GM12878 (cell line): Measurements from ENCODE around the gene TRPM3. TPM values are rescaled to one million over a fixed set of nuclear protein-coding genes. Genes with fewer than 3 reads are reported as not detected.

Experiments used
- ATAC-seq: fragments of 200-7000 bp; cut with Tn5 transposase; 3 replicates; pipeline ENCODE4 v1.9.1; 2020; ENCODE audit warnings: mild to moderate bottlenecking, moderate library complexity
- BruUV-seq: library from RNA; stranded (reverse); fragments of 400-500 nt; replicated peaks from 2 replicates; lab custom pipeline; 2021; lab: Mats Ljungman, UMichigan
- CTCF ChIA-PET: fragments of 300-600 bp; sonication (Branson Sonifier 250); formaldehyde crosslinking; extraction: SDS; loops from one replicate; lab custom pipeline; 2021; ENCODE audit warnings: inconsistent platforms; lab: Yijun Ruan, JAX
- POLR2A ChIA-PET: fragments of 350-600 bp; formaldehyde crosslinking; extraction: SDS; loops from one replicate; lab custom pipeline; 2021; ENCODE audit warnings: inconsistent platforms; lab: Charles Lee
- RAD21 ChIA-PET: fragments of 300-600 bp; sonication (Branson Sonifier 250); formaldehyde crosslinking; loops from one replicate; lab custom pipeline; 2023; ENCODE audit warnings: antibody characterized with exemption; ENCODE audit not compliant: unreplicated experiment; lab: Charles Lee
- SMC1A ChIA-PET: fragments of 300-600 bp; sonication (Branson Sonifier 250); formaldehyde crosslinking; loops from one replicate; lab custom pipeline; 2023; ENCODE audit not compliant: unreplicated experiment, uncharacterized antibody; lab: Charles Lee
- DNase-seq: peaks from one replicate; pipeline ENCODE4 v3.0.0-alpha.2; 2011; ENCODE audit warnings: low read depth, low spot score
- FAIRE-seq: peaks from 3 replicates; lab custom pipeline; 2011; peaks lifted over from hg19 to GRCh38; lab: Jason Lieb, UNC
- H2AFZ ChIP-seq: 2 replicates; pipeline ENCODE4 v1.6.0; 2011; ENCODE audit warnings: low read depth, low read length, control low read depth; ENCODE audit not compliant: control insufficient read depth
- H3K27ac ChIP-seq: 2 replicates; pipeline ENCODE4 v1.5.1; 2011; ENCODE audit warnings: control low read depth; ENCODE audit not compliant: control insufficient read depth, insufficient read depth
- H3K27me3 ChIP-seq, 2 experiments: replicated peaks in 1 of 2; 2 replicates each; pipeline versions ENCODE4 v1.6.0 to v1.6.1; 2011; ENCODE audit warnings: low read length in 1 of 2; ENCODE audit not compliant: control insufficient read depth in 2 of 2, insufficient read depth in 2 of 2
- H3K36me3 ChIP-seq, 2 experiments: 2 replicates each; pipeline ENCODE4 v1.5.1; 2011; ENCODE audit warnings: low read length in 1 of 2; ENCODE audit not compliant: control insufficient read depth in 2 of 2, insufficient read depth in 2 of 2
- H3K4me1 ChIP-seq: 2 replicates; pipeline ENCODE4 v1.6.1; 2011; ENCODE audit warnings: mild to moderate bottlenecking, low read length, moderate library complexity, mixed read lengths; ENCODE audit not compliant: control insufficient read depth, insufficient read depth
- H3K4me2 ChIP-seq: 2 replicates; pipeline ENCODE4 v1.6.0; 2011; ENCODE audit warnings: control low read depth; ENCODE audit not compliant: control insufficient read depth, insufficient read depth
- H3K4me3 ChIP-seq: fragments of 200-600 bp; sonication (generic); 2 replicates; pipeline ENCODE4 v1.5.1; 2016
- H3K79me2 ChIP-seq: 2 replicates; pipeline ENCODE4 v1.6.0; 2011; ENCODE audit warnings: low read length; ENCODE audit not compliant: control insufficient read depth, insufficient read depth
- H3K9ac ChIP-seq: 2 replicates; pipeline ENCODE4 v1.8.0; 2011; ENCODE audit warnings: low read length, control low read depth, mixed read lengths; ENCODE audit not compliant: control insufficient read depth, insufficient read depth
- H3K9me3 ChIP-seq: replicated peaks from 3 replicates; pipeline ENCODE4 v1.5.1; 2011; ENCODE audit warnings: mild to moderate bottlenecking, low read length; ENCODE audit not compliant: control insufficient read depth, insufficient read depth
- H4K20me1 ChIP-seq: 2 replicates; pipeline ENCODE4 v1.6.0; 2011; ENCODE audit not compliant: control insufficient read depth, insufficient read depth
- BRCA1 ChIP-seq: IDR thresholded peaks from 2 replicates; pipeline ENCODE4 v1.6.1; 2011; ENCODE audit warnings: low read depth, low read length, improper control_type of control experiment
- HDGF ChIP-seq: fragments of 450-650 bp; IDR thresholded peaks from 2 replicates; pipeline ENCODE4 v1.6.1; 2016; ENCODE audit warnings: antibody characterized with exemption
- RAD51 ChIP-seq: fragments of 450-650 bp; IDR thresholded peaks from 2 replicates; pipeline ENCODE4 v1.6.1; 2016; ENCODE audit warnings: moderate library complexity, mild to moderate bottlenecking, inconsistent platforms
- RELB ChIP-seq: fragments of 450-650 bp; IDR thresholded peaks from 2 replicates; pipeline ENCODE4 v1.6.1; 2017; ENCODE audit warnings: low read depth, mild to moderate bottlenecking, moderate library complexity
- SIN3A ChIP-seq: IDR thresholded peaks from 2 replicates; pipeline ENCODE4 v1.6.1; 2012; ENCODE audit warnings: low read depth, low read length, improper control_type of control experiment
- SMARCA5 ChIP-seq: fragments of 450-650 bp; IDR thresholded peaks from 2 replicates; pipeline ENCODE4 v1.6.1; 2017; ENCODE audit warnings: mild to moderate bottlenecking
- ZNF217 ChIP-seq: fragments of 450-650 bp; IDR thresholded peaks from 2 replicates; pipeline ENCODE4 v1.6.1; 2017; ENCODE audit warnings: antibody characterized with exemption, mild to moderate bottlenecking
- WGBS: methylation state at CpG from one replicate; pipeline ENCODE4 v1.1.6; 2016; ENCODE audit warnings: low lambda C conversion rate; ENCODE audit not compliant: insufficient replicate concordance, insufficient coverage; ENCODE audit errors: missing lambda C conversion rate; 5-methylcytosine and 5-hydroxymethylcytosine counted together
- in situ Hi-C: fragments of 300-500 bp; cut with MboI; formaldehyde crosslinking; loops from 9 replicates; pipeline ENCODE4 v1.14.3; 2018; ENCODE audit warnings: mixed read lengths
- intact Hi-C: fragments of 100-400 bp; cut with micrococcal nuclease; formaldehyde crosslinking; loops from one replicate; pipeline ENCODE4 v1.14.2; 2022; ENCODE audit not compliant: unreplicated experiment
- polyA plus RNA-seq, 11 experiments: library from polyadenylated mRNA; depleted of rRNA in 4 of 11; unstranded in 6 of 11; stranded (reverse) in 5 of 11; fragments of >200 nt; fragmentation: Nextera tagmentation in 4 of 11; fragmentation: Illumina TruSeq in 1 of 11; extraction: Ambion mirVana in 4 of 11; extraction: Trizol in 1 of 11; gene quantifications; 1 replicate in 1 of 11; 2 replicates in 10 of 11; pipeline versions ENCODE4 v1.2.1 to v1.2.3, GENCODE V29; 2011 to 2016; ENCODE audit warnings: inconsistent platforms in 2 of 11, missing spikeins in 2 of 11, low read depth in 1 of 11
- total RNA-seq, 4 experiments: library from RNA; depleted of rRNA in 3 of 4; stranded (reverse); fragments of >200 nt in 3 of 4; fragmentation: Illumina TruSeq in 1 of 4; extraction: Trizol in 1 of 4; gene quantifications; 2 replicates each; pipeline versions ENCODE4 v1.2.1 to v1.2.3, GENCODE V29; 2013 to 2021

TRPM3 gene
- total and polyA plus RNA-seq, 10 of the 15 experiments (the other 5 are each of a cell fraction or from before 2014, with no cell fraction given) = not detected

DNA sequence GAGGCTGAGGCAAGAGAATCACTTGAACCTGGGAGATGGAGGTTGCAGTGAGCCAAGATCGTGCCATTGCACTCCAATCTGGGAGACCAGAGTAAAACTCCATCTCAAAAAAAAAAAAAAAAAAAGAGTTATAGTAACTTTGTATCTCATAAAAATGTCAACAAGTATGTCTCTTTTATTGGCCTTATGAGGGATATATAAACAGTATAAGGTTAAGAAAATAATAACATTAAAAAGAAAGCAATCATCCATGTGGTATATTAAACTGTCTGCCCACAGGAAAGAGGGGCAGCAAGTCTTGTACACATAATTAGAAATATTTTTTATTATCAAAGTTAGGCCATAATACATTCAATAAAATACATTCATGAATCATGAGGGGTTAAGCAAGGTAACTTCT lies 447.6 kb downstream of the TRPM3 start (continued):
- TF ChIP-seq BRCA1 = no peak
- no peak for TF ChIP-seq RAD51
- TF ChIP-seq SMARCA5 = no peak
- TF ChIP-seq ZNF217 = no peak
- TF ChIP-seq HDGF = no peak
- no peak for TF ChIP-seq SIN3A

DNA sequence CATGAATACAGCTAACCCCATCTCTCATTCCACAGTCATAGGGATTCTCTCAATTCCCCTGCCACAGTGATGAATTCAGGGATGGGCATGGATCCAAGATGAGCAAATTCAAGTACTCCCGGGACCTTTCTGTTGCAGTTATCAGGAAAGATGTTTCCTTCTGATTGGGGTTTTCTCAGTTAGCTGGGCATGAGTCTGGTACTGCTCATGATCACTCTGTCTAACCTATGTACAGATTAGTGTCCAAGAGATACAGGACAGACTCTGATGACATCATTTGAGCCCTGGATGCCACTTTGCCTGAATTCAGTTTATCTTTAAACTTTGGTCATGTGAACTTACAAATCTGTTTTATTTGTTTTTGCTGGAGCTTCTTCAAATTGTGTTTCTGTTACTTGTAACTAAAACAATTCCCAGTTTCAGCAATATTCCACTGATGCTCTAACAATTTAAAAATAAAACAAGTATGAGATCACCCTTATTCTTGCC lies 449.2 kb downstream of the TRPM3 start:
- no peak overlapping the region for H2AFZ ChIP-seq
- H3K4me1 ChIP-seq = no peaks in the 10 kb centered on the region
- no peak overlapping the region for H3K4me3 ChIP-seq
- 64% methylated on average over 1 of the region's 1 CpG for WGBS
- no peak overlapping the region for H3K4me2 ChIP-seq
- H3K36me3 ChIP-seq = no peaks in the 10 kb centered on the region
- ChIA-PET SMC1A (interaction anchor here (1.5 kb wide), 1 partner anchor 9 kb away, joined by 3 read pairs; no protein-coding TSS in a partner anchor), RAD21 (no interaction called here), CTCF (no interaction called here), POLR2A (no interaction called here)
- no peak overlapping the region for H3K9ac ChIP-seq
- in situ Hi-C loops = no loop called here
- H4K20me1 ChIP-seq = no peaks in the 10 kb centered on the region
- H3K79me2 ChIP-seq = no peaks in the 10 kb centered on the region
- BruUV-seq = no TSS peak
- FAIRE-seq = no peak
- intact Hi-C loops = no loop called here
- no peak for ATAC-seq
- no peak overlapping the region for H3K27ac ChIP-seq
- TF ChIP-seq RELB = no peak
- H3K9me3 ChIP-seq = no peaks in the 10 kb centered on the region
- H3K27me3 ChIP-seq = no peaks in the 10 kb centered on the region
- DNase-seq = no peak
